Renal cortex interstitium (tissue), 11 donors: ENCODE measurements around the gene ARID1B. TPM values are rescaled to one million over a fixed set of nuclear protein-coding genes. Genes with fewer than 3 reads are reported as not detected.

Source experiments
- DNase-seq, 11 donors: peaks; one replicate each; pipeline ENCODE4 v3.0.0-alpha.2; 2013; ENCODE audit warnings: low read depth in 9 of 11, low spot score in 4 of 11; ENCODE audit errors: extremely low read depth in 1 of 11
- polyA plus RNA-seq, 3 donors: library from polyadenylated mRNA; unstranded; fragments of 120-200 nt; gene quantifications; one replicate each; pipeline ENCODE4 v1.2.1, GENCODE V29; 2013; ENCODE audit not compliant: insufficient read length in 3 of 3

ARID1B gene
- polyA plus RNA-seq, 3 donors: 74.6 to 84.5 (median 76.8) TPM

DNA sequence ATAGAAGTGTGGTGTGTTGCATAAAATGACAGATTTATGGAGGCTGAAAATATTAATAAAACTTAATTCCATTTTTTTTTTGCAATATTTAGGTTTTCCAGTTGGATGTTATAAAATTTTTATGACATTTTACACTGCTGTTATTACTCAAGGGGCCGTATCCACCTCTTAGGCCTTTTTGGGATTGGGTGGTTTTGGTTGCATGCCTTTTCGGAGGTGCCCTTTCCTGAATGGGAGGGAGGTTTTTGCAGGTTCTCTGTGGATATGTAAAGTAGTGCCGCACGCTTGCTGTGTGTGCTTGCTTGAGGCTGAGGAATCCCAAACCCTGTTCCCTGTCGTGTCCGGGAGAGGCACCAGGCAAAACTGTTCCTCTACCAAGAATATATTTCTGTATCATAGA lies 6.8 kb downstream of the ARID1B start:
- DNase-seq: no peak

GRCh38 chr6:156786652-156787051 lies 9.5 kb downstream of the ARID1B start:
- DNase-seq: no peak

GRCh38 chr6:156787569-156788492 lies 10.7 kb downstream of the ARID1B start:
- no peak for DNase-seq

GRCh38 chr6:156789081-156789943 lies 12.1 kb downstream of the ARID1B start:
- DNase-seq: no peak

DNA sequence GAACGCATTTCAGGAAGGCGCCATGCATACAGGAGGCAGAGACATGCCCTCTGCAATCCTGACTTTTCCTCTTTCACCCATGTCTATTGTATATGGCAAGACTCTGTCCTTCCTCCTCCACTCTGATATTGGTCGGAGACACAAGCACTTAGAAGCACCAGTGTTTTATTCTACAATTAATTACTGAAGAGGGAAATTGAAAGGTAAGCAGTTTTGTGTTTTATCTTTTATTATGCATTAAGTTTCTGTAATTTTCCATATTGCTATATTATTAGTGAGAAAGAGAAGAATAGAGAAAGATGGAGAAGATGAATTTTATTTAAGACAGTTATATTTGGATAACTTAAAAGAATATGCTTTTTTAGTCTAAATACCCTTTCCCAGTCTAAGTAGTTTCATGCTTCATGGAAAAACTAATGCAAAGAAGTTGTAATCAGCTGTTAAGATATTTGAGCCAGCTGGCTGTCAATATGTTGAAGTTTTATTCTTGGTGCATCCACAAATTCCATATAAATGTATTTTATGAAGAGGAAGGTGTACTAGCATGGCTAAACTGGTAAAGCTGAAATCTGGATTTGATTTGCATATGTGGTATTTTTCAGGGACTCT lies 13.6 kb downstream of the ARID1B start:
- DNase-seq: no peak

DNA sequence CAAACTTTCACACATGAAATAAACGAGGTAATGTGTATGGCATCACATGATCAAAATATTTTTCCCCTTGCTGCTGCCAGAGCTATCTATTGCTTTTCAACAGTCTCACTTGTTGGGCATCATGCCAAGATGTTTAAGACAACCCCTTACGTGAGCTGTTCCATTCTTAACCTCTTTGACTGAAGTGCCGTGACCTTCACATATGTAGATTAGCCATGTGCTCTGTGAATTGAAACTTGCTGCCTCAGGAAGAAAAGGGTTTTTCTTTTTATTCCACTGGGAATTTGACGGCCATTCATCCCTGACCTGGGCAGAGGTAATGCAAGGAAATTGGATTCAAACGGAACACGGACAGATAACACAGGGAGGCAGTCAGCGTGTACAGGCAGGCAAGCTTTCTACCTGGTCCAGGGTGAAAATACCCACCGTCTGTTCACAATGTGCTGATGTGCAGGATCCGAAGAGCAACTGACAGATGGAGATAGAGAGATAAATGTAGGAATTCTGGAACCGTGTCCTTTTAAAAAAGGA lies 14.2 kb downstream of the ARID1B start:
- peak in 4 of 11 donors; percentile 18 to 56 (median 43) for DNase-seq

- no peak for DNase-seq
Observed at GRCh38 chr6:156793200-156793599, 16.0 kb downstream of the ARID1B start.

GRCh38 chr6:156794546-156795354 lies 17.6 kb downstream of the ARID1B start:
- no peak for DNase-seq

DNA sequence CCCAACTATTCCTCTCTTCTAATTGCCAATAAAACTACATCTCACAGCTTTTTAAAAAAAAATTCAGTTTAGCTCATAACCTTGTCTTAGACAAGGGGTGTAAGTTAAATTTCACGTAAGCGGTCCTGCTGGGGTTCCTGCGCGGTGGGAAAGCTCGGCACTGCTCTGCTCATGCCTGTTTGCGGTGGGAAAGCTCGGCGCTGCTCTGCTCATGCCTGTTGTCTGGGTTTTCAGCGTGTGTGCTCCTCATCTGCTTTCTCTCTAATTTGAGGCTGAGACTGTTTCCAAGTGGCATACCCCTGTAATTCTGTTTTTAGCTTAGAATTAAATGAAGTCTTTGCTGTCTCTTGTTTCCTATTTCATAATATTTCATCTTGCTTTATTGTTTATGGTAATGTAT lies 18.6 kb downstream of the ARID1B start:
- no peak for DNase-seq

DNA sequence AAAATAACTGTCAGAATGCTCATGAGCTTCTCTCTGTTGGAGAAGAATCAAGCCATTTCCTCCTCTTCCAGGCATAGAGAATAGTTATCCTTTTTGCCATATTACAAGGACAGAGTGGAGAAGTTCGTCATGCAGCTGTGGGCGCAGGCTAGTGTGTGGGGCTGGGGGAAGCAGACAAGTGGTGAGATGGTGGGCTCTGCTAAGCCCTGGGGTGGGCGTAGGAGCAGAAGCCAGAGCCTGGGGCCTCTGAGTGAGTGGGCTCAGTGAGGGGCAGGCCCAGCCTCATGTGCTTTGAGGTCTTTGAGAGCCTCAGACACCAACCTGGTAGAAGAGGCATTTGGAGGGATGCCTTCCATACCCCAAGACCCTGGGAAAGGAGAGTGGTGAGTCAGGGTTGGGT lies 19.4 kb downstream of the ARID1B start:
- DNase-seq: no peak

- DNase-seq: no peak
Observed at GRCh38 chr6:156797901-156798735, 20.9 kb downstream of the ARID1B start.

DNA sequence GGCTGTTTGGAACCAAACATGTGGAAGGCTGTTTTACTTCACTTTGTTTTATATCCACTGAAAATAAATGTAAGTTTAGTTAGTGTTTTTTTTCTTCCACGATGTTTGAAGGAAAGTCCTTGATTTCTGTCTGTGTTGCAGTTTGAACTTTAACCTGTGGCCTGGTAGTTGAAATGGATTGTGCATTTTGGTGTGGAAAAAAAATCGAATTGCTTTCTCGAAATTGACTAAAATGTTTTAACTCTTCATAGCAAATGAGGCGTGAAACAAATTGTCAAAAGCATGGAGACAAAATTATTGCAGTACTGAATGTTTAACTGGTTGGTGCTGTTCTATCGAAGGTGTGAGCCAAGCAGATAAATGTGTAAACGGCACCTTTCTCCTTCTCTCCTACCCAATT lies 24.5 kb downstream of the ARID1B start:
- DNase-seq: no peak

DNA sequence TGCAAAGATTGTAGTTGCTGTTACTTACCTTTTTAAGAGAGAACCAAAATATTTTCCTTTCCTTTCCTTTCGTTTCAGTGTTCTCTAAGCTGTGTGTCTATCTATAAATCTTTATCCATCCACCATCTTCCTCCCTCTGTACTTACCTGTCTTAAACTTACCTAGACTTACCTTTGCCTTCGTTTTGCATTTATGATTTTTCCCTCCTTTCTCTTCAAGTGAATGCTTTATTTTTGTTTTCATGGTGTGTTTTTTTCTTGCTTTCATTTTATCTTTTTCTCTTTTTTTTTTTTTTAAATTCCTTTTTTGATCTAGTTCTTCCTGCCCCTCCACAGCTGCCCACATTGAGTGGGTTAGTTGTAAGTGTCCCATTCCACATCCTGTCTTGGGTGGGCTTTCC lies 26.2 kb downstream of the ARID1B start:
- no peak for DNase-seq

DNA sequence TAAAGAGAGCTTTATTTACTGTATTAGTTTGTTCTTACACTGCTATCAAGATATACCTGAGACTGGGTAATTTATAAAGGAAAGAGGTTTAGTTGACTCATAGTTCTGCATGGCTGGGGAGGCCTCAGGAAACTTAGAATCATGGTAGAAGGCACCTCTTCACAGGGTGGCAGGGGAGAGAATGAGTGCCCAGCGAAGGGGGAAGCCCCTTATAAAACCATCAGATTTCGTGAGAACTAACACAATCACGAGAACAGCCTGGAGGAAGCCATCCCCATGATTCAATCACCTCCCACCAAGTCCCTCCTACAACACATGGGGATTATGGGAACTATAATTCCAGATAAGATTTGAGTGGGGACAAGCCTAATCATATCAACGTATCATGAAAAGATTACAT lies 27.2 kb downstream of the ARID1B start:
- DNase-seq: no peak

GRCh38 chr6:156806155-156806554 lies 29.0 kb downstream of the ARID1B start:
- no peak for DNase-seq

- no peak for DNase-seq
Observed at GRCh38 chr6:156807028-156807427, 29.9 kb downstream of the ARID1B start.

DNA sequence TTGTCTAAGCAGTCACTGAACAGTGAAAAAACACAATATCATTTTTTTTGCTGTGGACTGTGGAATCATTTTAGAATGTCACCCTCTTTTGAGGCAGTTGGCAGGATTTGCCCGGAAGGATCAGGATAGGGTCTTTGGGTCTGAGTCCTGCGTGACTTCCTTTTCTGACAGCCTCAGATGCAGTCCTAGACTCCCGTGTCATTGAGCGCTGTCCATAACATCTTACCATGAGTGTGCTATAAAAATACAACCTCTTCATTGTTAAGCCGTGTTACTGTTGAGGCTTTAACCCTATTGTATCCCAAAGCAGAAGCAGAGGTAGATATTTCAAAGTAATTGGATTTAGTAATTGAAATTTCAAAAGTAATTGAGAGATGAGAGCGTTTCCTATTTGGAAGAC lies 30.6 kb downstream of the ARID1B start:
- DNase-seq: no peak

GRCh38 chr6:156808287-156808686 lies 31.1 kb downstream of the ARID1B start:
- DNase-seq: no peak
